AML-193 (cell line): Measurements from ENCODE around the gene STUB1.

ENCODE experiments used
- DNase-seq, 2 experiments: peaks; one replicate each; lab custom pipeline; 2025; lab: John Stamatoyannopoulos, UW

The STUB1 gene

GRCh38 chr16:725463-726187, 45.4 kb downstream of the STUB1 start:
- DNase-seq: no peak

- DNase-seq: no peak
Measured at GRCh38 chr16:726188-726437, 45.9 kb downstream of the STUB1 start.

GRCh38 chr16:726438-727290, 46.5 kb downstream of the STUB1 start, which contains the start of the genes CCDC78 and HAGHL:
TSS of gene CCDC78 (minus strand) at chr16:726443. CDS start at chr16:726367, 76 bp downstream.
TSS of gene HAGHL (plus strand) at chr16:727106. CDS start at chr16:727510, 404 bp downstream.
- DNase-seq: peak; percentile 38 to 39

- peak; percentile 10 to 22 for DNase-seq
Measured at GRCh38 chr16:727291-727977, 47.2 kb downstream of the STUB1 start.

GRCh38 chr16:728131-728889, 48.1 kb downstream of the STUB1 start:
- DNase-seq: peak; percentile 62 to 65

GRCh38 chr16:728890-729744, 48.9 kb downstream of the STUB1 start:
- DNase-seq: no peak

GRCh38 chr16:729768-730665, 49.8 kb downstream of the STUB1 start:
- DNase-seq: no peak

- DNase-seq: no peak
Measured at GRCh38 chr16:730666-731509, 50.7 kb downstream of the STUB1 start.

- no peak for DNase-seq
Measured at GRCh38 chr16:732332-732731, 52.1 kb downstream of the STUB1 start.
